ENCODE results near the gene FAM240A.

Gene FAM240A

GRCh38 chr3:46628901-46629369, 16.6 kb downstream of the FAM240A start:
- peak; percentile 9 for DNase-seq

- peak; percentile 82 for DNase-seq
These were observed 17.5 kb downstream of the FAM240A start for GRCh38 chr3:46629551-46630517.

GRCh38 chr3:46632792-46633191, 20.5 kb downstream of the FAM240A start:
- DNase-seq: no peak

GRCh38 chr3:46634856-46635255, 22.5 kb downstream of the FAM240A start:
- no peak for DNase-seq

GRCh38 chr3:46639221-46639620, 26.9 kb downstream of the FAM240A start:
- no peak for DNase-seq

- no peak for DNase-seq
These were observed 28.6 kb downstream of the FAM240A start for GRCh38 chr3:46640927-46641326.

- DNase-seq: no peak
These were observed 30.6 kb downstream of the FAM240A start for GRCh38 chr3:46642971-46643370.

- DNase-seq: no peak
These were observed 31.4 kb downstream of the FAM240A start for GRCh38 chr3:46643701-46644100.

GRCh38 chr3:46646700-46647099, 34.4 kb downstream of the FAM240A start:
- peak; percentile 52 for DNase-seq

GRCh38 chr3:46648096-46648495, 35.8 kb downstream of the FAM240A start:
- no peak for DNase-seq

- DNase-seq: peak; percentile 10
These were observed 37.1 kb downstream of the FAM240A start for GRCh38 chr3:46649436-46649835.

GRCh38 chr3:46651084-46651483, 38.8 kb downstream of the FAM240A start:
- no peak for DNase-seq

GRCh38 chr3:46655271-46655670, 42.9 kb downstream of the FAM240A start:
- DNase-seq: no peak

GRCh38 chr3:46656778-46657556, 44.6 kb downstream of the FAM240A start:
- DNase-seq: peak; percentile 5

- DNase-seq: no peak
These were observed 47.0 kb downstream of the FAM240A start for GRCh38 chr3:46659285-46659684.

- DNase-seq: no peak
These were observed 47.7 kb downstream of the FAM240A start for GRCh38 chr3:46660003-46660402.

- no peak for DNase-seq
These were observed 48.5 kb downstream of the FAM240A start for GRCh38 chr3:46660543-46661523.

GRCh38 chr3:46661776-46662766, 49.7 kb downstream of the FAM240A start:
- no peak for DNase-seq

- DNase-seq: peak; percentile 41
These were observed 50.6 kb downstream of the FAM240A start for GRCh38 chr3:46662771-46663551.

GRCh38 chr3:46663591-46664135, 51.3 kb downstream of the FAM240A start:
- peak; percentile 15 for DNase-seq
